Caki2 (cell line): ENCODE results near the gene NDUFB7. TPM values are rescaled to one million over a fixed set of nuclear protein-coding genes. Genes with fewer than 3 reads are reported as not detected.

Experiments
- DNase-seq: peaks from one replicate; pipeline ENCODE4 v3.0.0-alpha.2; 2015; ENCODE audit warnings: low read depth
- in situ Hi-C: cut with HindIII; loops from 2 replicates; pipeline ENCODE4 v1.10.0; 2016; ENCODE audit warnings: low sequenced_read_pairs, low pct_unique_long_range_greater_than_20kb, mixed read lengths
- total RNA-seq: library from RNA; depleted of rRNA; stranded (reverse); fragments of >200 nt; shearing (Covaris generic); gene quantifications from 2 replicates; pipeline ENCODE4 v1.2.3, GENCODE V29; 2014; ENCODE audit warnings: low replicate concordance

Gene NDUFB7
- total RNA-seq, 1 experiment from 2014 or later: 590 TPM

DNA sequence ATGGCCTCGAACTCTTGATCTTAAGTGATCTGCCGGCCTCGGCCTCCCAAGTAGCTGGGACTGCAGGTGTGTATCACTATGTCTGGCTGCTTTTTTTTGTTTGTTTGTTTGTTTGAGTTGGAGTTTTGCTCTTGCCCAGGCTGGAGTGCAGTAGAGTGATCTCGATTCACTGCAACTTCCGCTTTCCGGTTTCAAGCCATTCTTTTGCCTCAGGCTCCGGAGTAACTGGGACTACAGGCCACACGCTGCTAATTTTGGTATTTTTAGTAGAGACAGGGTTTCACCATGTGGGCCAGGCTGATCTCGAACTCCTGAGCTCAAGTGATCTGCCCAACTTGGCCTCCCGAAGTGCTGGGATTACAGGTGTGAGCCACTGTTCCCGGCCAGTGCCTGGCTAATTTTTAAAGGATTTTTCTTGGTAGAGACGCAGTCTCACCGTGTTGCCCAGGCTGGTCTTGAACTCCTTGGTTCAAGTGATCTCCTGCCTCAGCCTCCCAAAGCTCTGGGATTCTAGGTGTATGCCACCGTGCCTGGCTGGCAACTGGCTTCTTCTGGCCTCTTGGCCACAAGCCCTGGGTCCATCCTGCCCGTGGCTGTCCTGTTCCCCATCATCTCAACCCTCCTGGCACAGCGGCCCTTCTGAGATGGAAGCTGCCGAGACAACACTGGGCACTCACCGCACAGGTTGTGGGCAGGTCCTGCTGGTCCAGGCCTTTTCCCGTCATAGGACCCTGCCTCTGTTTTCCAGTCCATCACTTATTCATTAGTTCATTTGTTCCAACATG lies 30.9 kb downstream of the NDUFB7 start:
- in situ Hi-C loops: no loop called here

DNA sequence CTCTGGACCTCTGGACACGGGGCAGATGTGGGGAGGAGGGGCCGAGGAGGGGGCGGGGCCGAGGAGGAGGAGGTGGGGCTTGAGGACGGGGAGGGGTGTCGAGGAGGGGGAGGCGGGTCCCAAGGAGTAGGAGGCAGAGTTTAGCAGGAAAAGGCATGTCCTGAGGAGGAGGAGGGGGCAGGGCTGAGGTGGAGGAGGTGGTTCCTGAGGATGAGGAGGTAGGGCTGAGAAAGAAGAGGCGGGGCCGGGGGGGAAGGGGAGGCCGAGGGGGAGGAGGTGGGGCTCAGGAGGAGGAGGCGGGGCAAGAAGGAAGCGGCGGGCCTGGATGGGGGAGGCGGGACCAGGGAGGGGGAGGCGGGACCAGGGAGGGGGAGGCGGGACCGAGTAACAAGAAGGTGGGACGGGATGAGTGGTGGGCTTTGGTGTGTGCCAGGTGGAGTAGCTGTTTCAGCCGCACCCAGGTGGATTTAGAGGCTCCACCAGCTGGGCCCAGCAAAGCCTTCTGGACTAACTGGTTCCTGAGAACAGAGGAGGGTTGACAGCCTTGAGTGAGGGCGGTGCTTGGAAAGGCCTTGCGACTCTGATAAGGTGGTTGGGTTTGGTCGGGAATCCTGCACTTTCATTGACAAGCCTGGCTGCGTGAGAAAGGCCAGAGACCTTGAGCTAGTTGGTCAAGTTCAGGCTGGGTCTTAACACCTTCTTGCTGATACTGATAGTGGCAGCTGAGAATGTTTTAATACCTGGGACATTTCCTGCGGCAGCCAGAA lies 34.8 kb downstream of the NDUFB7 start:
- in situ Hi-C loops: no loop called here
- peak; percentile 92 for DNase-seq

More for the DNA sequence above, 30.9 kb downstream of the NDUFB7 start:
- no peak for DNase-seq

DNA sequence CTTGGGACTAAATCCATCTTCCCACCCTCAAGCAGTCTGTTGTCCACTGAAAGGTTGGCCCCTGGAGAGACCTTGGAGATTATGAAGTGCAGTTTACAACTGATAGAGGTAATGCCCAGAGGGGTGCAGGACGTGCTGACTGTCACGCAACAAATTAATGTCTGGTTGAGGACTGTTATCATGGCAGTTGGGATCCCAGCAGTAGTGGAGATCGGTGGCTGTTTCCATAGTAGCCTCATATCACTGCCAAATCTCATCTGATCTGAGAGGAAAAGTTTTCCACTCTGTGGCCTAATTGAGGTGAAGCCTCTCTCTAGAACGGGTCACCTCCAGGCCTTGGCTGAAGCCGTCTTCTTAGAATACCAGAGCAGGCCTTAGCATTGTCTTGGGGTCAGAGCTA lies 38.4 kb downstream of the NDUFB7 start:
- DNase-seq: no peak
- in situ Hi-C loops: no loop called here

DNA sequence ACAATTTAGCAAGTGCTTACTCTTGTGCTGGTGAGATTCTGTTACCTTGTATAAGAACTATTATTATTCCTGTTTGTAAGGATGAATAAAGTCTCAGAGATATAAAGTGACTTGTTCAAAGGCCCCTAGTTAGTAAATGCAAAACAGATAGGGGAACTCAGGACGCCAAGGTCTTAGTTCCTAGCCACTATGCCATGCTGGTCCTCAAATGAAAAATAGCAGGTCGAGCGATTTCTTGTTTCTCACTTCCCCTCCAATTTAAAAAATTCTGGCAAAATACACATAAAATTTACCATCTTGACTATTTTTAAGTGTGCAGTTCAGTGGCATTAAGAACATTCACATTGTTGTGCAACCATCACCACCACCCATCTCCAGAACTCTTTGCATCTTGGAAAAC lies 41.4 kb downstream of the NDUFB7 start:
- in situ Hi-C loops: no loop called here
- DNase-seq: no peak

GRCh38 chr19:14530005-14530348 lies 41.9 kb downstream of the NDUFB7 start:
- in situ Hi-C loops: no loop called here
- no peak for DNase-seq

DNA sequence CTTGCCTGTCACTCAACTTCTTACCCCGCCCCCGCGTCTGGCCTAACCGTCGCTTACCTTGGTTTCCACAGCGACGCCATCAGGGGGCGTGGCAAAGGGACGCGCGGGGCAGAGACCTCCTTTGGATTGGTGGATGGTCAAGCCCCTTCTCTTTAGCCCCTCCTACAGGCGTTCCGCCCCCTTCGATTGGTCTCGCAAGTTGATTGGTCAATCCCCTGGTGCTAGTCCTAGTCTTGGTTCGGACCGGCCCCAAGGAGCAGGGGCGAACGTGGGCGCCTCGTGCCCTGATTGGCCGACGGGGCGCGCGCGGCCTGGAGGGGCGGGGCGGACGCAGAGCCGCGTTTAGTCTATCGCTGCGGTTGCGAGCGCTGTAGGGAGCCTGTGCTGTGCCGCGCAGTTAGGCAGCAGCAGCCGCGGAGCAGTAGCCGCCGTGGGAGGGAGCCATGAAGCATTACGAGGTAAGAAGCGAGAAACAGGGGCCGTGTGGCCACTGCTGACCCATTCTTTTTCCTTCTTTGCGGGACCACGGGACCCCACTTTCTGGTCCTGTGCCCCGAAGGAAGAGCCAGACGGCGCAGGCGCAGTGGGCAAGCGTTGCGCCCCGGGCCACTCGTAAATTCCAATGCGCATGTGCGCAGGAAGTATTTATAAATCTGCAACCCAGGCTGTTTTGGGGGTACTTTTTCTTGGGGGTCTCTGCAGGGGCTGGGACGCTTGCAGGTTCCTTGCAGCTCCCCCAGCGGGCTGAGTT lies 42.4 kb downstream of the NDUFB7 start, which contains the start of gene TECR:
Gene TECR (plus strand): TSS at position 341 of the 751 bp plus-strand sequence. CDS start 103 bp downstream, at position 444.
- in situ Hi-C loops: no loop called here
- DNase-seq: peak; percentile 100

- no peak for DNase-seq
- in situ Hi-C loops: no loop called here
Observed at GRCh38 chr19:14528419-14529253, 43.2 kb downstream of the NDUFB7 start.

GRCh38 chr19:14526423-14526822 lies 45.4 kb downstream of the NDUFB7 start:
- in situ Hi-C loops: no loop called here
- no peak for DNase-seq

GRCh38 chr19:14525729-14526128 lies 46.1 kb downstream of the NDUFB7 start:
- in situ Hi-C loops: no loop called here

GRCh38 chr19:14520543-14520942 lies 51.3 kb downstream of the NDUFB7 start:
- no peak for DNase-seq
- in situ Hi-C loops: no loop called here

More at GRCh38 chr19:14525729-14526128, 46.1 kb downstream of the NDUFB7 start:
- DNase-seq: no peak

GRCh38 chr19:14519860-14520407 lies 51.9 kb downstream of the NDUFB7 start:
- DNase-seq: peak; percentile 89
- in situ Hi-C loops: no loop called here

GRCh38 chr19:14519245-14519859 lies 52.5 kb downstream of the NDUFB7 start:
- no peak for DNase-seq
- in situ Hi-C loops: no loop called here

GRCh38 chr19:14517840-14518505 lies 53.9 kb downstream of the NDUFB7 start, which contains the start of gene DNAJB1:
Gene DNAJB1 (minus strand): TSS chr19:14518397. CDS start chr19:14518349, 48 bp downstream.
- peak; percentile 81 for DNase-seq
- in situ Hi-C loops: no loop called here

- in situ Hi-C loops: no loop called here
- DNase-seq: no peak
Observed at GRCh38 chr19:14517446-14517839, 54.4 kb downstream of the NDUFB7 start.

DNA sequence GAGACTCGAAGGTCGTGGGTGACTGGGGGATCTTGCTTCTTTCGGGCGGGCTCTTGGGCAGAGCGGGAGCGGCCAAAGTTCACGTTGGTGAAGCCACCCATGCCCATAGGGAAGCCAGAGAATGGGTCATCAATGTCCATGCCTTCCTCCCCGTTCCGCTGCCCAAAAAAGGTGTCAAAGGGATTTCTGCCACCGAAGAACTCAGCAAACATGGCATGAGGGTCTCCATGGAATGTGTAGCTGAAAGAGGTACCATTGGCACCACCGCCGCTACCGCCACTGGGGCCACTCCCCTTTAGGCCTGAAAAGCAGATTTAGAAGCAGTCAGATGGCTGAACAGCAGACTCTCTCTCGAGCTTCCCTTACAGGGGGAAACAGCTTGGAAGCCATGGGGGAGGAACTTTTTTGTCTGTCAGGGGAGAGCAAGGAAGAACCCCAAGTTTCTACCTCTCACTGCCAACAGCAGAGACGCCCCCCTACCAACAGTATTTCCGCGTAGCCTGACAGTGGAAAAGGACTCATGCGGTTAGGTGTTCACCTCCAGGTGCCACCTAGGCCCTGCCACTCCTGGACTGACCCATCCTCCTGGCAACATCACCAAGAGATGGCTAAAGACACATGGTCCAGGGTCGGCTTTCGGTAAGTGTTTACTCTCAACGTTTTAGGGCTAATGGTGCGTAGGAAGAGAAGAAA lies 55.0 kb downstream of the NDUFB7 start:
- DNase-seq: no peak
- in situ Hi-C loops: no loop called here
